DMS53 treated with DMSO at 0.1 percent for 48 hours (cell line): ENCODE data around the gene CPM.
A peak's percentile ranks its signal among the peaks of the same experiment; 100 is the strongest.

ENCODE experiments used
- DNase-seq: peaks from one replicate; lab custom pipeline; 2025; ENCODE audit not compliant: unreplicated experiment; lab: John Stamatoyannopoulos, UW

Gene CPM

GRCh38 chr12:68880660-68881325, 52.2 kb downstream of the CPM start:
- DNase-seq: no peak

- no peak for DNase-seq
These were observed 54.1 kb downstream of the CPM start for GRCh38 chr12:68878846-68879245.

- DNase-seq: no peak
These were observed 54.7 kb downstream of the CPM start for GRCh38 chr12:68878283-68878682.

- no peak for DNase-seq
These were observed 55.4 kb downstream of the CPM start for GRCh38 chr12:68877583-68877982.

- no peak for DNase-seq
These were observed 56.5 kb downstream of the CPM start for GRCh38 chr12:68876461-68876860.

GRCh38 chr12:68873316-68873715, 59.7 kb downstream of the CPM start:
- DNase-seq: no peak

- no peak for DNase-seq
These were observed 61.0 kb downstream of the CPM start for GRCh38 chr12:68871921-68872320.

- DNase-seq: no peak
These were observed 61.6 kb downstream of the CPM start for GRCh38 chr12:68871396-68871795.

- DNase-seq: no peak
These were observed 62.5 kb downstream of the CPM start for GRCh38 chr12:68870443-68870842.

GRCh38 chr12:68870011-68870410, 63.0 kb downstream of the CPM start:
- DNase-seq: no peak

GRCh38 chr12:68868043-68868790, 64.8 kb downstream of the CPM start:
- no peak for DNase-seq

- no peak for DNase-seq
These were observed 65.4 kb downstream of the CPM start for GRCh38 chr12:68867606-68868005.

- no peak for DNase-seq
These were observed 66.0 kb downstream of the CPM start for GRCh38 chr12:68866950-68867349.

GRCh38 chr12:68865399-68866164, 67.4 kb downstream of the CPM start:
- DNase-seq: no peak

GRCh38 chr12:68864604-68865003, 68.4 kb downstream of the CPM start:
- no peak for DNase-seq

GRCh38 chr12:68863886-68864454, 69.0 kb downstream of the CPM start:
- peak; percentile 72 for DNase-seq

GRCh38 chr12:68863109-68863770, 69.7 kb downstream of the CPM start:
- DNase-seq: no peak

GRCh38 chr12:68861890-68862289, 71.1 kb downstream of the CPM start:
- DNase-seq: no peak

GRCh38 chr12:68856510-68856909, 76.5 kb downstream of the CPM start:
- no peak for DNase-seq

- DNase-seq: no peak
These were observed 77.2 kb downstream of the CPM start for GRCh38 chr12:68855771-68856170.

- DNase-seq: no peak
These were observed 77.9 kb downstream of the CPM start for GRCh38 chr12:68855111-68855510.
